Transverse colon (tissue), 4 donors: Measurements from ENCODE around the gene LRSAM1.

Experiments used
- CTCF ChIP-seq, 5 experiments: fragments of 200-600 bp in 3 of 5; fragments of 450-650 bp in 2 of 5; sonication (generic) in 3 of 5; IDR thresholded peaks; 1 replicate in 2 of 5; 2 replicates in 3 of 5; pipeline ENCODE4 v1.5.1; 2016 to 2017; ENCODE audit warnings: antibody characterized with exemption in 5 of 5, inconsistent platforms in 3 of 5, mild to moderate bottlenecking in 2 of 5, moderate library complexity in 1 of 5
- EP300 ChIP-seq: sonication (generic); formaldehyde crosslinking; IDR thresholded peaks from one replicate; pipeline ENCODE4 v1.6.1; 2017; ENCODE audit warnings: antibody characterized with exemption, low read depth
- POLR2A ChIP-seq: fragments of 450-650 bp; IDR thresholded peaks from one replicate; pipeline ENCODE4 v1.6.1; 2016; ENCODE audit warnings: antibody characterized with exemption, mild to moderate bottlenecking, moderate library complexity
- POLR2AphosphoS5 ChIP-seq, 3 donors: sonication (generic); formaldehyde crosslinking; IDR thresholded peaks; one replicate each; pipeline ENCODE4 v1.6.1; 2016; ENCODE audit warnings: antibody characterized with exemption in 3 of 3

GRCh38 chr9:127457191-127457878 is 6.0 kb downstream of the LRSAM1 start:
- TF ChIP-seq POLR2A: no peak
- TF ChIP-seq POLR2AphosphoS5 (IDR thresholded peaks at IDR 0.05): no peak
- TF ChIP-seq CTCF (IDR thresholded peaks at IDR 0.05): no peak
- TF ChIP-seq EP300: no peak
